Activated T-cell treated with anti-CD3 and anti-CD28 coated beads for 1 hour (primary cell): ENCODE measurements around the gene PHOSPHO2.

Source experiments
- DNase-seq: peaks from one replicate; pipeline ENCODE4 v3.0.0-alpha.2; 2020; ENCODE audit warnings: low read depth

Gene PHOSPHO2

GRCh38 chr2:169716938-169717690 is 22.8 kb downstream of the PHOSPHO2 start:
- no peak for DNase-seq

GRCh38 chr2:169717691-169718063 is 23.4 kb downstream of the PHOSPHO2 start:
- DNase-seq, result no peak

GRCh38 chr2:169718930-169719504 is 24.7 kb downstream of the PHOSPHO2 start:
- no peak for DNase-seq

- no peak for DNase-seq
These were observed 26.7 kb downstream of the PHOSPHO2 start for GRCh38 chr2:169721016-169721415.

GRCh38 chr2:169727065-169727464 is 32.8 kb downstream of the PHOSPHO2 start:
- DNase-seq, result no peak

GRCh38 chr2:169729274-169729605 is 35.0 kb downstream of the PHOSPHO2 start:
- DNase-seq, result no peak

- no peak for DNase-seq
These were observed 37.8 kb downstream of the PHOSPHO2 start for GRCh38 chr2:169732075-169732474.

- DNase-seq, result no peak
These were observed 38.5 kb downstream of the PHOSPHO2 start for GRCh38 chr2:169732583-169733358.

GRCh38 chr2:169734169-169734847 is 40.0 kb downstream of the PHOSPHO2 start:
- DNase-seq, result no peak

GRCh38 chr2:169735623-169736022 is 41.4 kb downstream of the PHOSPHO2 start:
- no peak for DNase-seq

GRCh38 chr2:169736902-169737301 is 42.6 kb downstream of the PHOSPHO2 start:
- no peak for DNase-seq

GRCh38 chr2:169738566-169739229 is 44.4 kb downstream of the PHOSPHO2 start:
- no peak for DNase-seq

- DNase-seq, result no peak
These were observed 45.1 kb downstream of the PHOSPHO2 start for GRCh38 chr2:169739351-169739750.

GRCh38 chr2:169743549-169743948 is 49.3 kb downstream of the PHOSPHO2 start:
- no peak for DNase-seq

- no peak for DNase-seq
These were observed 52.0 kb downstream of the PHOSPHO2 start for GRCh38 chr2:169746240-169746639.

- DNase-seq, result no peak
These were observed 54.0 kb downstream of the PHOSPHO2 start for GRCh38 chr2:169748319-169748718.
